ENCODE data around the gene ARHGEF16.

The ARHGEF16 gene

GRCh38 chr1:3518756-3519155 lies 64.3 kb downstream of the ARHGEF16 start:
- H3K27me3 ChIP-seq (ENCODE audit: insufficient read depth, low read length): no peaks in the 10 kb centered on the region
- no peak overlapping the region for H3K4me3 ChIP-seq (ENCODE audit: low read length)
- H3K4me1 ChIP-seq (ENCODE audit: insufficient read depth, low read length): no peaks in the 10 kb centered on the region
- WGBS: 96% methylated on average over 8 of the region's 8 CpGs
- H3K9ac ChIP-seq (ENCODE audit: low read depth, low read length): no peak overlapping the region
- no peaks in the 10 kb centered on the region for H3K36me3 ChIP-seq (ENCODE audit: insufficient read depth, low read length)
- peaks cover 3% of the 10 kb centered on the region; the same call in 1 of the 2 replicates for H3K9me3 ChIP-seq (ENCODE audit: insufficient read depth, low read depth, low read length)
- no peak overlapping the region for H3K27ac ChIP-seq (ENCODE audit: low read depth, low read length)

DNA sequence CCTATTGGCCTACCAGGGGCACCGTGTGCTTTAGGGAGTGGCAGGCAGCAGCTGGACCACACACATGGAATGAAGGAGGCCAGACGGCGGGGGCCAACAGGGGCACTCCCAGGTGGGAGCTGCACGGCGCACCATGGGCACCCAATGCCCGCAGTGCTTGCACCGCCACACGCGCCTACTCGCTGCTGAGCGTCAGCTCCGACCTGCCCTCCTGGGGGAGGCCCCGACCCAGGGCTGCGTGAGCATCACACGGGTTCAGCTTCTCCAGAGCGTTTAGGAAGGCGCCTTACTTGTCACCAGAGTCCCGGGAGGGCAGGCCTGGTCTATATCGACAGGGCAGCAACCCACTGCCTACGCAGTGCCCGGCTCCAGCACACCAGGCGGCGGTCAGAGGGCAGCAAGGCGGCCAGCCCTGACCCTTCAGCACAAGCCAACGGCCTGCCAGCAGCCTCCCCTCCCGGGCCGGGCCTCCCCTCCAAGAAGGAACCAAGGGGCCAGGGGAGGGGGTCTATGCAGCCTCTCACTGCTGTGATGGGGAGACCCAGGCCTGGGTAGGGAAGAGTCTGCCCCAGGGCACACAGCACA lies 64.9 kb downstream of the ARHGEF16 start:
- no peaks in the 10 kb centered on the region for H3K4me1 ChIP-seq (ENCODE audit: insufficient read depth, low read length)
- H3K36me3 ChIP-seq (ENCODE audit: insufficient read depth, low read length): no peaks in the 10 kb centered on the region
- H3K27ac ChIP-seq (ENCODE audit: low read depth, low read length): no peak overlapping the region
- no peaks in the 10 kb centered on the region for H3K27me3 ChIP-seq (ENCODE audit: insufficient read depth, low read length)
- WGBS: 96% methylated on average over 27 of the region's 27 CpGs
- H3K9me3 ChIP-seq (ENCODE audit: insufficient read depth, low read depth, low read length): peaks cover 3% of the 10 kb centered on the region; the same call in 1 of the 2 replicates
- H3K4me3 ChIP-seq (ENCODE audit: low read length): no peak overlapping the region
- H3K9ac ChIP-seq (ENCODE audit: low read depth, low read length): no peak overlapping the region

DNA sequence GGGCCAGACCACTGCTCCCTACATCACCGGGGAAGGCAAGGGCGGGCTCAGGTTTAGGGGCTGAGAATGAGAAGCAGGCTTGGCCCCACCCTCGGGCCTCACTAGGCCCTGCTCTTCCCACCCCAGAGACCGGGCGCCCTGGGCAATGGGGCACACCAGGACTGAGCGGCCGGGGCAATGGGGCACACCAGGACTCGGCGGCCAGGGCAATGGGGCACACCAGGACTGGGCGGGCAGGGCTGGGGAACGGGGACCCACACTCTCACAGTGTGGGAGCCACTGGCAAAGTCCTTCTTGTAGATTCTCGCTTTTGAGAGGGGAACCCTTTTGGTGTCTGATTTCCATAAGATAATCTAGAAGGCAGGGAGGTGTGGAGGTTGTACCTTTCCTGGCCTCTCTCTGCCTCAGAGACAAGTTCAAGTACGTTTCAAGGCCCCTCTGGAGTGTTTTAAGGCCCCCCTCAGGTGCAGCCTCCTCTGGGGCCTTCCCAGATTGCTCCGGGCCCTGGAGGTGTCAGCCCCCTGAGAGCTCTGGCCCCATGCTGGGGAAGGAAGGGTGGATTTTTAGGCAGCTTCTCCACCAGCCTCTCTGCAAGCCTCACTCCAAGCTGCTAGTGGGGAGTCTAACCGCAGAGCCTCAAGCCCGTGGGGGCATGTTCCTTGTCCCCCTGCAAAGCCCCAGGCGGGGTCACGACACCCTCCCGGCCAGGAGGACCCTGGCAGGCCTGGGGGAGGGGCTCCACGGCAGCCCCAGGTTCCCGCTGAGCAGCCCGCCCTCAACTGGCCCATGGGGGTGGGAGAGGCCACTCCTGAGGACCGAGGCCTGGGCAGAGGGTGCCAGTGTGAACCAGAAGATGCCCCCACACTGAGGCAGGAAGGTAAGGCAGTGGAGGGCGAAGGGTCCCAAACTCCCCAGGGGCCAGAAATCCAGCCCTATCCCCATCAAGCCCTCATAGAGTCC lies 66.2 kb downstream of the ARHGEF16 start:
- H3K4me1 ChIP-seq (ENCODE audit: insufficient read depth, low read length): no peaks in the 10 kb centered on the region
- no peaks in the 10 kb centered on the region for H3K27me3 ChIP-seq (ENCODE audit: insufficient read depth, low read length)
- no peak overlapping the region for H3K9ac ChIP-seq (ENCODE audit: low read depth, low read length)
- H3K27ac ChIP-seq (ENCODE audit: low read depth, low read length): no peak overlapping the region
- WGBS: 93% methylated on average over 24 of the region's 24 CpGs
- H3K9me3 ChIP-seq (ENCODE audit: insufficient read depth, low read depth, low read length): peaks cover 3% of the 10 kb centered on the region; the same call in 1 of the 2 replicates
- no peak overlapping the region for H3K4me3 ChIP-seq (ENCODE audit: low read length)
- no peaks in the 10 kb centered on the region for H3K36me3 ChIP-seq (ENCODE audit: insufficient read depth, low read length)

GRCh38 chr1:3521426-3521825 lies 67.0 kb downstream of the ARHGEF16 start:
- Histone ChIP-seq H3K27ac (ENCODE audit: low read depth, low read length) (no peak overlapping the region), H3K4me3 (ENCODE audit: low read length) (no peak overlapping the region), H3K9ac (ENCODE audit: low read depth, low read length) (no peak overlapping the region), H3K4me1 (ENCODE audit: insufficient read depth, low read length) (no peaks in the 10 kb centered on the region), H3K9me3 (ENCODE audit: insufficient read depth, low read depth, low read length) (peaks cover 3% of the 10 kb centered on the region; the same call in 1 of the 2 replicates), H3K27me3 (ENCODE audit: insufficient read depth, low read length) (no peaks in the 10 kb centered on the region), H3K36me3 (ENCODE audit: insufficient read depth, low read length) (no peaks in the 10 kb centered on the region)
- WGBS: 92% methylated on average over 16 of the region's 16 CpGs

DNA sequence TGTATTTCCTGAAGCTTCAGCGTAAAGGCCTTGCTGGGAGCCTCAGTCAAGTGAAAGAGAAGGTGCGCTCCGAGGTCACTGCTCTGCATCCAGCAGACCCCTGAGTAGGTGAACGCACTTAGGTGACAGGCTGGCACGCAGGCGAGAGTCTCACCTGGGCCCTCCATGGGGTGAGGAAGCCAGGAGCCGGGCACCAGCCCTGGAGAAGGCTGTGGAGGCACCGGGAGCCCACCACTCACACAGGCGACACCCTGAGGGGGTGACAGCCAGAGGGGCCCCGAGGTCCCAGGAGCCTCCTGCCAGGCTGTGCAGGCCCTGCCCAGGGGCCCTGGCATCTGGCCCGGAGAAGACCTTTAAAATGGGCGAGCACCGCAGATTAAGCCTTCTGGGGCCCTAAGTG lies 67.6 kb downstream of the ARHGEF16 start:
- Histone ChIP-seq H3K36me3 (ENCODE audit: insufficient read depth, low read length) (no peaks in the 10 kb centered on the region), H3K9me3 (ENCODE audit: insufficient read depth, low read depth, low read length) (peaks cover 3% of the 10 kb centered on the region; the same call in 1 of the 2 replicates), H3K4me3 (ENCODE audit: low read length) (no peak overlapping the region), H3K4me1 (ENCODE audit: insufficient read depth, low read length) (no peaks in the 10 kb centered on the region), H3K9ac (ENCODE audit: low read depth, low read length) (no peak overlapping the region), H3K27ac (ENCODE audit: low read depth, low read length) (no peak overlapping the region), H3K27me3 (ENCODE audit: insufficient read depth, low read length) (no peaks in the 10 kb centered on the region)
- 94% methylated on average over 13 of the region's 13 CpGs for WGBS

DNA sequence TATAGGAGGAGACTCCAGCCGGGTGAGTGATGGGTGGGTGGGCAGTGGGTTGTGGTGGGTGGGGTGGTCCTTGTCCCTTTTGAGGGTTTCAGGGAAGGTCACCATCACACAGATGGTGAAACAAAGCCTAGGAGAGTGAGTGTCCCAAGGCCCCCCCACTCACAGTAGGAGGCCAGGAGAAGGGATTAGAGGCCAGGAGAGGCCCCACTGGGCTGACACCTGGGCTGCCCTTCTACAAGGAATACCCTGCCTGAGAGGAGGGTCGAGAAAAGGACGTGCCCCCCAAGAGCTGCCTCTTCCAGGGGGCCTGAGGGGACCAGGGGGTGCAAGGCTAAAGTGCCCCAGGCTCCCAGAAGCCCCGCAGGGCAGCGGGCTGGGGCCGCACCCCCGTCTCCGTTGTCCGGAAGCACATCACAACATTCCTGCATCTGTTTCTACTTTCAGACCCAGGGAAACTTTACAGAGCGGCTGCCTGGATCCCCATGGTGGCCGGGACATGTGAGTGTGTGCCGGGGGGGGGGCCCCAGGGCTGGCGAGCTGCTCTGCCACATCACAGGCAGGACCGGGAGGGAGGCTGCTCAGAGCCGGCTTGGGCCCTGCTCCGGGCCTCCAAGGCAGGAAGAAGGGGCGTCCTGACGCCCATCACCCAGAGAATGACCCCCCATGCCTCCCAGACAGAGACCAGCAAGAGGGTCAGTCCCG lies 68.2 kb downstream of the ARHGEF16 start:
- Histone ChIP-seq H3K9me3 (ENCODE audit: insufficient read depth, low read depth, low read length) (peaks cover 3% of the 10 kb centered on the region; the same call in 1 of the 2 replicates), H3K27ac (ENCODE audit: low read depth, low read length) (no peak overlapping the region), H3K27me3 (ENCODE audit: insufficient read depth, low read length) (no peaks in the 10 kb centered on the region), H3K4me1 (ENCODE audit: insufficient read depth, low read length) (no peaks in the 10 kb centered on the region), H3K9ac (ENCODE audit: low read depth, low read length) (no peak overlapping the region), H3K36me3 (ENCODE audit: insufficient read depth, low read length) (no peaks in the 10 kb centered on the region), H3K4me3 (ENCODE audit: low read length) (no peak overlapping the region)
- WGBS: 83% methylated on average over 19 of the region's 19 CpGs

DNA sequence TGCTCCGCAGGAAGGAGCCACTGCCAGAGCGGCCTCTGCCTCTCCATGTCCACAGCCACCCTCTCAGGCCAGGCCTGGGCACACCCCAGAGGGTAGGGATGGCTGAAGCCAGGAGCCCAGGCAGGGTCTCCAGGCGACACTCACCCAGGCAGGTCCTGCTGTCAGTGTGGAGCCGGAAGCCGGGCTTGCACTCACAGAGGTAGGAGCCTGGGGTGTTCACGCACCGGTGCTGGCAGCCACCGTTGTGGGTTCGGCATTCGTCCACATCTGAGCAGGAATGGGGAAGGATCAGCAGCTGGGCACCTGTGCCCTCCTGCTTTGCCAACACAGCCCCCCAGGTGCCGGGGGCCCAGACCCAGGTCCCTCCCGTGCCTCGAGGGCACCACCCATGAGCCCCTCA lies 69.5 kb downstream of the ARHGEF16 start:
- Histone ChIP-seq H3K9me3 (ENCODE audit: insufficient read depth, low read depth, low read length) (no peaks in the 10 kb centered on the region), H3K9ac (ENCODE audit: low read depth, low read length) (no peak overlapping the region), H3K27ac (ENCODE audit: low read depth, low read length) (no peak overlapping the region), H3K27me3 (ENCODE audit: insufficient read depth, low read length) (no peaks in the 10 kb centered on the region), H3K4me3 (ENCODE audit: low read length) (no peak overlapping the region), H3K4me1 (ENCODE audit: insufficient read depth, low read length) (no peaks in the 10 kb centered on the region), H3K36me3 (ENCODE audit: insufficient read depth, low read length) (no peaks in the 10 kb centered on the region)
- WGBS: 94% methylated on average over 13 of the region's 13 CpGs

DNA sequence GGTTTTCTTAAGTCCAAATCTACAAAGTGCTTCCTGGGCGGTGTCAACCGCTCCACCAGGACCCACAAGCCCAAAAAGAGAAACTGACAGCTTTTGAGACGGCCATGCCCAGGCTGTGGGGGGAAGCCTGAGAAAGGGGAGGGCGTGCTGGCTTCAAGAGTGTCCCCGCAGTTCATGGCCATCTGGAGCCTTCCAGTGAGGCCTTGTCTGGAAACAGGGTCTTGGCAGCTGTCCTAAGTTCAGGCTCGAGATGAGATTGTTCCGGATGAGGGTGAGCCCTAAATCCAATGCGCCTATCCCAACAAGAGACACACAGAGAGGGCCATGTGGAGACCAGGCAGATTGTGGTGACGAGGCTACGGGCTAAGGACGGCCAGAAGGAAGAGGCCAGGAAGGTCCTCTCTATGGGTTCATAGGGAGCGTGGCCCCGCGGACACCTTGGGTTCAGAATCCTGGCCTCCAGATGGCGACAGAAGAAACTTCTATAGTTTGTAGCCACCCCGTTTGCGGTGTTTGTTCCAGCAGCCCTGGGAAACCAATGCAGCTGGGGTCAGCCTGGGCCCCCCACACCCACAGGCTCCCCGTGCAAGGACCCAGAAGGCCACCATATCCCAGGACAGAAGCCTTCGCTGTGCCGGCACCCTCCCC lies 70.2 kb downstream of the ARHGEF16 start:
- Histone ChIP-seq H3K9ac (ENCODE audit: low read depth, low read length) (no peak overlapping the region), H3K36me3 (ENCODE audit: insufficient read depth, low read length) (no peaks in the 10 kb centered on the region), H3K9me3 (ENCODE audit: insufficient read depth, low read depth, low read length) (no peaks in the 10 kb centered on the region), H3K27ac (ENCODE audit: low read depth, low read length) (no peak overlapping the region), H3K27me3 (ENCODE audit: insufficient read depth, low read length) (peaks cover 5% of the 10 kb centered on the region), H3K4me1 (ENCODE audit: insufficient read depth, low read length) (no peaks in the 10 kb centered on the region), H3K4me3 (ENCODE audit: low read length) (no peak overlapping the region)
- WGBS: 88% methylated on average over 20 of the region's 20 CpGs

GRCh38 chr1:3525551-3526482 lies 71.4 kb downstream of the ARHGEF16 start:
- H3K9ac ChIP-seq (ENCODE audit: low read depth, low read length): no peak overlapping the region
- 95% methylated on average over 24 of the region's 24 CpGs for WGBS
- H3K27ac ChIP-seq (ENCODE audit: low read depth, low read length): no peak overlapping the region
- no peak overlapping the region for H3K4me3 ChIP-seq (ENCODE audit: low read length)
- H3K27me3 ChIP-seq (ENCODE audit: insufficient read depth, low read length): peaks cover 16% of the 10 kb centered on the region
- H3K4me1 ChIP-seq (ENCODE audit: insufficient read depth, low read length): peaks cover 3% of the 10 kb centered on the region; the same call in 1 of the 2 replicates
- H3K36me3 ChIP-seq (ENCODE audit: insufficient read depth, low read length): no peaks in the 10 kb centered on the region
- no peaks in the 10 kb centered on the region for H3K9me3 ChIP-seq (ENCODE audit: insufficient read depth, low read depth, low read length)

- Histone ChIP-seq H3K9ac (ENCODE audit: low read depth, low read length) (no peak overlapping the region), H3K36me3 (ENCODE audit: insufficient read depth, low read length) (no peaks in the 10 kb centered on the region), H3K4me3 (ENCODE audit: low read length) (no peak overlapping the region), H3K27ac (ENCODE audit: low read depth, low read length) (no peak overlapping the region), H3K9me3 (ENCODE audit: insufficient read depth, low read depth, low read length) (no peaks in the 10 kb centered on the region), H3K27me3 (ENCODE audit: insufficient read depth, low read length) (peaks cover 26% of the 10 kb centered on the region), H3K4me1 (ENCODE audit: insufficient read depth, low read length) (peaks cover 3% of the 10 kb centered on the region; the same call in 1 of the 2 replicates)
- WGBS: 93% methylated on average over 12 of the region's 12 CpGs
These were observed 73.3 kb downstream of the ARHGEF16 start for GRCh38 chr1:3527774-3528173.

Data from HUES64 (cell line).